Astrocyte of the spinal cord (primary cell): ENCODE measurements around the gene STIM1.

Source experiments
- DNase-seq: peaks from one replicate; pipeline ENCODE4 v3.0.0; 2011; ENCODE audit warnings: low read depth, low spot score
- H3K4me3 ChIP-seq: 2 replicates; pipeline ENCODE4 v1.5.1; 2011; ENCODE audit warnings: low read depth, mild to moderate bottlenecking, low read length, moderate library complexity
- in situ Hi-C: cut with HindIII; loops from 2 replicates; pipeline ENCODE4 v1.10.0; 2017; ENCODE audit warnings: low sequenced_read_pairs
- TF ChIP-seq, protein P1 (sequence below): IDR thresholded peaks from 2 replicates; pipeline ENCODE4 v1.5.1; 2012; ENCODE audit warnings: low read depth, mild to moderate bottlenecking, low read length, inconsistent platforms

STIM1 gene

DNA sequence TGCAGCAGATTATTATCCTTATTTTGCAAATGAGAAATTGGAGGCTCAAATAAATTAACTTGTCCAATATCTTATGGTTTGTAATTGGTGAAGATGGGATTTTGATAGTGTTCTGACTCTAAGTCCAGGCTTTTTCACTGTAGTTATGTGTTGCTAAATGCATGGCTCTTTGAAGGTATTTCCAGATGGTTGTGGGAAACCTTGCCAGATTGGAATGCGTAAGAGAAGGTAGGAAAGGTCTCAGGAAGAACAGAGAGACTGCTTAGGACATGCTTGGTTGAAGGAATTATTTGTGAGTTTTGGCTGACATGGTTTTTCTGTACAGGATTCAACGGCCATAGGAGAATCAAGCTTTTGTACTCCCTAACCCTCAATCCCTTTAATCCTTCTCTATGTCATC is 108.6 kb downstream of the STIM1 start:
- in situ Hi-C loops, result no loop called here
- no peak overlapping the region for H3K4me3 ChIP-seq
- TF ChIP-seq, protein P1, sequence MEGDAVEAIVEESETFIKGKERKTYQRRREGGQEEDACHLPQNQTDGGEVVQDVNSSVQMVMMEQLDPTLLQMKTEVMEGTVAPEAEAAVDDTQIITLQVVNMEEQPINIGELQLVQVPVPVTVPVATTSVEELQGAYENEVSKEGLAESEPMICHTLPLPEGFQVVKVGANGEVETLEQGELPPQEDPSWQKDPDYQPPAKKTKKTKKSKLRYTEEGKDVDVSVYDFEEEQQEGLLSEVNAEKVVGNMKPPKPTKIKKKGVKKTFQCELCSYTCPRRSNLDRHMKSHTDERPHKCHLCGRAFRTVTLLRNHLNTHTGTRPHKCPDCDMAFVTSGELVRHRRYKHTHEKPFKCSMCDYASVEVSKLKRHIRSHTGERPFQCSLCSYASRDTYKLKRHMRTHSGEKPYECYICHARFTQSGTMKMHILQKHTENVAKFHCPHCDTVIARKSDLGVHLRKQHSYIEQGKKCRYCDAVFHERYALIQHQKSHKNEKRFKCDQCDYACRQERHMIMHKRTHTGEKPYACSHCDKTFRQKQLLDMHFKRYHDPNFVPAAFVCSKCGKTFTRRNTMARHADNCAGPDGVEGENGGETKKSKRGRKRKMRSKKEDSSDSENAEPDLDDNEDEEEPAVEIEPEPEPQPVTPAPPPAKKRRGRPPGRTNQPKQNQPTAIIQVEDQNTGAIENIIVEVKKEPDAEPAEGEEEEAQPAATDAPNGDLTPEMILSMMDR, result no peak
- no peak for DNase-seq

DNA sequence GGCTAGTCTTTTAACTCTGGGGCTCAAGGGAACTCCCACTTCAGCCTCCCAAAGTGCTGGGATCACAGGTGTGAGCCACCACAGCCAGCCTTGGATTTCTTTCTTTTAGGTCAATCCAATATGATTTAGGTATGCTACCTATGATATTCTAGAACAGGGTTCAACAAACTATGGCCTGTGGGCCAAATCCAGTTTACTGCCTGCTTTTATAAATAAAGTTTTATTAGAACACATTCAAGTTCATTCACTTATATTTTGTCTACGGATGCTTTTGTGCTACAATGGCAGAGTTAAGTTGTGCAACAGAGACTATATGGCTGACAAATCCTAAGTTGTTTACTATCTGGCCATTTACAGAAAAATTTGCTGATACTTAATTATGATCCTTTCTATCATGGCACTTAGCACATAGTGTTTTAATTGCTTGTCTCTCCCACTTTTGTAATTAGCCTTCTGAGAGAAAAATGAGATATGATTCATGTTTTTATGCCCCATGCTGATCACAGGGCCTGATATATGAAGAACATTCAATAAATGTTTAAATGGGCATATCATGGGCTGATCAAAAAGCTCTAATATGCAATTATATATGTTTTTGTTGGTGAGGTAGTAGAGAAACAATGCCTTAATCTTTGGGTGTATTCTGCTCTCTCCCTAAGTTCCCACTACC is 109.6 kb downstream of the STIM1 start:
- no peak for DNase-seq
- TF ChIP-seq, protein P1, result no peak
- in situ Hi-C loops, result no loop called here

DNA sequence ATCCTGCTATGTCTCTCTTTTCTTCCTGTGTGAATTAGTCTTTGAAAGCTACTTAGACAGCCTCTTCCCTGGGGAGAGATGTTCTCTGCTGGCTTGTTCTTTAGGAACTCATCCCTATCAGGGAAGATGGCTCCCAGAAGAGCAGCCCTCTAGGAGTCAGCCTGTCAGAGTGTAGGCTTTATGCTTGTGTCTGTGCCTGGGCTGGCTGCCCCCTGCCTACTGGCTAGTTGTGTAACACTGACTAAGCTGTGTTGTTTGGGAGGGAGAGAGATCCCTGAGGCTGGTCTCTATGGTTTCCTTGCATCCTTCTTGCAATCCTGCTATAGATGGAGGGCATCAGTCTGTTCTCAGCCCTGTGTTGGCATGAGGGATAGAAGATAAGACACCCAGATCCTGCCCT is 112.2 kb downstream of the STIM1 start:
- TF ChIP-seq, protein P1, result no peak
- DNase-seq, result no peak
- H3K4me3 ChIP-seq, result no peak overlapping the region
- in situ Hi-C loops, result no loop called here

More for the DNA sequence above, 109.6 kb downstream of the STIM1 start:
- H3K4me3 ChIP-seq, result no peak overlapping the region

DNA sequence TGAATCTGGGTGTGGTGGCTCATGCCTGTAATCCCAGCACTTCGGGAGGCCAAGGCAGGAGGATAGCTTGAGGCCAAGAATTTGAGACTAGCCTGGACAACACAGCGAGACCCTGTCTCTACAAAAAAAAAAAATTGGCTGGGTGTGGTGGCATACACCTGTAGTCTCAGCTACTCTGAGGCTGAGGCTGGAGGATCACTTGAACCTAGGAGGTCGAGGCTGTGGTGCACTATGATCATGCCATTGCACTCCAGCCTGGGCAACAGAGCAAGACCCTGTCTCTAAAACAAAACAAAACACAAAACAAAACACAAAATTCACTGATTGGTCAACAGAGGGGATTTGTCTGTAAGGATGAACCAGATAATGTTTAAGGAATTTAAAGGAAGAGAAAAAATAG is 113.7 kb downstream of the STIM1 start:
- TF ChIP-seq, protein P1, result no peak
- H3K4me3 ChIP-seq, result no peak overlapping the region
- in situ Hi-C loops, result no loop called here
- DNase-seq, result no peak

DNA sequence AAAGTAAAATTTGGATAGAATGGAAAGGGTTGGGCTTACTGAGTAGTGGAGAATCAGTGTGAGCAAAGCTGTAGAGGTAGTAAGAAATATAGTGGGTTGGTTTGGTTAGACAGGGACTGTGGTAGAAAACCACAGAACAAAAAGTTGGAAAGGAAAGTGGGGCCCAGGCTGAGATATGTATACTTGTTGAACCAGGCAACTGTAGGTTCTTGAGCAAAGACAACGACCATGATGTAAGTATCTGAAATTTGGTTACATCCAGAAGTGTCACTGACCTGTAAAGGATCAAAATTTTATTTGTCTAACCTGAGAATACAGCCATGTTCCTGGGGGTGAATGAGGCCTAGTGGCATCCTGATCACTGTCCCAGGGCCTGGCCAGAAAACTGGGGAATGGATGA is 114.1 kb downstream of the STIM1 start:
- in situ Hi-C loops, result no loop called here
- no peak overlapping the region for H3K4me3 ChIP-seq
- DNase-seq, result no peak
- TF ChIP-seq, protein P1, result no peak

DNA sequence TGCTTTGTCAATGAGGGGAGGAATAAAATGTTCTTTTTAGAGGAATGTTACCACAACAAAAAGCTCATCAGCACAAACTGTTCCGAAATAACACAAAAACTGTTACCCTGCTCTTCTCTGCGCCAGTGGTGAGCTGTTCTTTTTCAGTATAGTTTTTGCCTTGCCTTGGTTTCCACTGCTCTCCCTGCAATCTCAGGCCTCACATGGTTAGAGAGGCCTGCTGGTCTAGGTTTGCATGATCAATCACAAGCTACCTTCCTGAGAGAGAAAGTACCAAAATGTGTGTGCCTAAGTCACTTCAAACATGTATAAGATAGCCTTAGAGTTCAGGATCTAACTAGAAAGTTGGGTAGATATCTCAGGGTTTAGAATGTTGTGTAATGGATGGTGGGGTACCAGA is 114.6 kb downstream of the STIM1 start:
- in situ Hi-C loops, result no loop called here
- no peak for DNase-seq
- TF ChIP-seq, protein P1, result no peak
- no peak overlapping the region for H3K4me3 ChIP-seq
